Anterior cingulate cortex (tissue), 58 donors: ENCODE data around the gene PRKCSH.
"Not testable (repeated sequence)": the region's sequence is repeated elsewhere in the genome, so short reads cannot be mapped to it uniquely, and the experiment has no call there.

Experiments
- DNase-seq, 58 donors: peaks; one replicate each; lab custom pipeline; 2025; lab: John Stamatoyannopoulos, UW

The PRKCSH gene

DNA sequence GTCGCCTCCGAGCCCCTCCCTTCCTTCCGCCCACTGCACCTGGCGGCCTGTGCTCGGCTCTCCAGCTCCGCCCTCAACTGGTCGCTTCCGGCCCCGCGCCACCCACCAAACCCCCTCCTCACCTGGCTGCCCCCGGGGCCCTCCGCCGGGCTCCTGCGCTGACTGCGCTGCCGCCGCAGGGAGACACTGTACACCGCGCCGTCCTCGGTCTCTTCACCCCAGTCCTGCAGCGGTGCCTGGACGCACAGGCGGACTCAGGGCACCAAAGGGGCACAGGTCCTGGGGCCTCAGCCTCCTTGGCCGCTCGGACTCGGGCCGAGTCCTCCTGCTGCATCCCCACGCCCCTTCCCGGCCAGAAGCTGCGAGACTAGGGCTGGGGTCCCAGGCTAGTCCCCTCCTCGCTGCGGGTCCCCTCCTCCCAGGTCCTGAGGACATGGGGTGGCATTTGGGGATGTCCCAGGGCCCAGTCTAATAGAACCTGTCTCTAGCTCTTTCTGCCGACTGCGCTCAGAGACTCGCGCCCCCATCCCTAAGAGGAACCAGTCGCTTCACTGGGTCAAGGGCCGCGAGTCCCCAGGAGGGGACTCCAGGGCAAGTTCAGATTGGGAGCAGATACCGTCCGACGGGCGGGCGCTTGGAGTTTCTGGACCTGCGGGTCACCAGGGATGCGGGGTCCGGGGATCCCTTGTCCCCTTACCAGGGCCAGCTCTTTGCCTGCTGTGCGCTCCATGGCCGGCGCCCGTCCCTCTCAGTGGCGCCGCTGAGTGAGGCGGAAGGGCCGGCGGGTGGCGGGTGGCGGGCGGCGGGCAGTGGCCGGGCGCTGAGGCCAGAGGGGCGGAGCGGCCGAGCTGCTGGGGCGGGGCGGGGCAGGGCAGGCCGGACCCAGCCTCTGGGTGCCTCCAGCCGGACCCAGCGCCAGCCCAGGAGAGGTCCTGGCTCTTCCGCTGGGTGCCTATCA is 16.6 kb upstream of the PRKCSH start, which contains the start of gene RGL3:
Gene RGL3 (minus strand): TSS at position 766 of the 958 bp plus-strand sequence. CDS start 36 bp downstream, at position 730.
- peak in 9 of 58 donors; percentile 3 to 22 (median 12) for DNase-seq

DNA sequence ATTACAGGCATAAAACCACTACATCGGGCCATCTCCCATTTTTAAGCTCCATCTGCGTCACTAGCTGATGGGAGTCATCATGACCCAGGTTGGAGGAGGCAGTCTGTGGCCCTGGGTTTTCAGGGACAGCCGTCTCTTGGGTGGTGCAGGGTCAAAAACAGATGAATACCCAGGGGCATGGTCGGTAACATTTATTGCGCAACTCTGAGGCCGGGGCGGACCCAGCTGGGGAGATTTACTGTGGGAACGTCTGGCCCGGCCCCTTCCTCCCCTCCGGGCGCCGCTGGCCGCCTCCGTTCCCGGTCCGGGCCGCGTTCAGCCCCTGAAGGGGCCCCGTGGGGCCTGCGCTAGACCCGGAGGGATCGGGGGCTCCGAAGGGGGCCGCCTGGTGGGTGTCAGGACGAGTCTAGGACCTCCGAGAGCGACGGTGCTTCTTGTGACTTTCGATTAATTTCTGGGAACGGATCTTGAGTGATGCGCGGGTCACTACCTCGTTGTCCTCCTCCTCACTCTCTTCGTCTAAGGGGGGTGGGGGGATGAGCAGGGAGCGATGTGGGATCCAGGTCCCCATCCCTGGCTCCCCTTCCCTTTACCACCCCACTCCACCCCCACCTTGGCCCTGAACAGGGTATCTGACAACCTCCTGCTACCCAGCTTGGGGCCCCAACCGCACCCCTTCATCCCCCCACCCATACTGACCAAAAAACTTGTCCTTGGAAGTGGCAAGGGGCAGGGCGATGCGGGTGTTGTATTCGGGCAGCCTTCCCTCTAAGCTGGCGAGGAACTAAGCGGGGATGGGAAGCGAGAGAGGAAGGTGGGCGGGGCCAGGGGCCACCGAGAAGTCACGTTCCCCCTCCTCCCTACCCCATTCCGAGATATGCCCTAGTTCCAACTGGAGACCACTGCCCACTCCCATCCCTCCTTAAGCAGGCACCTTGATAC is 14.7 kb upstream of the PRKCSH start:
- peak in 5 of 58 donors; percentile 7 to 20 (median 15) for DNase-seq

DNA sequence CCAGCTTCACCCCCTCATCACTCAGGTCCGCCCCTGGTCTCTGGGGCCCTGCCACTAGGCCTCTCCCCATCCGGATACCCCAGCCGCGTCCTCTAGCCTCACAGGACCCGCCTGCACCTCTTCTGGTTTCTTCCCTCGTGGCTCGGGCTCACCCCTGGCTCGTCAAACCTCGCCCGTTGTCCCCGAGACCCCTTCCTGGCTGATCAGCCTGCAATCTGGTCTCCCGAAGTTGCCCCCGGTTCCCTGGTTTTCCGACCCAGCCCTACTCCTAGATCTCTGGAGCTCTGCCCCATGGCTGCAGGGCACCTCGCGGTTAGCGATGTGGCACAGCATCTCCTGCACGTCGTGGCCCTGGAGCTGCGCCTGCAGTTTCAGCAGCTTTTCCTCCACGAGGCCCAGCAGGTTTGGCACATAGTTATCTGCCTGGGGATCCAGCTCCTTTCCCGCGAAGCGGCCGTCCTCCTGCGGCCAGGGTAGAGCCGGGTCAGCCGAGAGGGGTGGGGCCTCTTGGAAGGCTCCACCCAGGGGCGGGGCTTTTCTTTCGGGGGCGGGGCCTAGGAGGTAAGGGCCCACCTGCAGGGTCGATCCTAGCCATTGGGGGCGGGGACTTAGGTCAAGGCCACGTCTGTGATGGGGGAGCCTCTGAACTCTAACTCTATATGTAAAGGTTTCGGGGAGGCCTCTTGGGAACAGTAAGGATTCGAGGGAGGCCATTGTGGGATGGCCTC is 13.9 kb upstream of the PRKCSH start:
- DNase-seq, result peak in 3 of 58 donors; percentile 14 to 39 (median 35)

DNA sequence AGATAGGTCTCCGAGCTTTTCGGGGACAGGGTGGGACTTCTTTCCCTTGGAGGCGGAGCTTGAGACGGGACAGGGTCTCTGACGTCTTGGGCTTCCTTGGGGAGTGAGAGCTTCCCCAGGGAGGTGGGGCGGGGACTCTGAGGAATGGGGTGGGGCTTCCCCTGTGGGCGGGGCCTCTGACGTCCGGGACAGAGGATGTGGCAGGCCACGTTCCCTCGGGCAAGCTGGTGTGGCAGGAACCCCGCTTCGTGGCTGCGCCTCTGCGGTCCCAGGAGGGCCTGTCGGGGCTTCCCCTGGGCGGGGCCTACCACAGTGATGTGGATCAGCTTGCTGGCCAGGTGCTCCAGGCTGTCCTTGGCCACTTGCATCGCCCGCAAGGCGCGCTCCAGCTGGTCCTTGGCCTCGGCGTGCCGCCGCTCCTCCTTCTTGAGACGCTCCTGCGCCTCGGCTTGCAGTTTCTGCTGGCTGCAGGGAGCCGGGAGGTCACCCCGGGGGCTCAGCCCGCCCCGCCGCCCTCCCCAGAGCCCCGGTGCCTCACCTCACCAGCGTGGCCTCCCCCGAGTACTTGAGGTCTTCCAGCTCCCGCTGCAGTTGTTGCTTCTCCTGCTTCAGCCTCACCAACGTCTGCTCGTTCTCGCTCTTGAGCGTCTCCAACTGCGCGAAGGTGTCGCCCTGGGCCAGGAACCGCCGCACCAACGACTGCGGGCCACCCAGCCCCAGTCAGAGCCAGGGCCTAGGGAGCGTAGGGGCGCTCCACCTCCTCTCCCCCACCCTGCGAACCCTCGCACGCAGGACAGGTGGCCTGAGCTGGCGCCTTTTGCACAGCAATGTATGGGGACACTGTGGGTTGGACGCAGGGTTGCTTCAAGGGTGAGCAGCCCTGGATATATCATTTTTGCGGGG is 13.0 kb upstream of the PRKCSH start:
- DNase-seq, result peak in 21 of 58 donors; percentile 6 to 42 (median 25)

DNA sequence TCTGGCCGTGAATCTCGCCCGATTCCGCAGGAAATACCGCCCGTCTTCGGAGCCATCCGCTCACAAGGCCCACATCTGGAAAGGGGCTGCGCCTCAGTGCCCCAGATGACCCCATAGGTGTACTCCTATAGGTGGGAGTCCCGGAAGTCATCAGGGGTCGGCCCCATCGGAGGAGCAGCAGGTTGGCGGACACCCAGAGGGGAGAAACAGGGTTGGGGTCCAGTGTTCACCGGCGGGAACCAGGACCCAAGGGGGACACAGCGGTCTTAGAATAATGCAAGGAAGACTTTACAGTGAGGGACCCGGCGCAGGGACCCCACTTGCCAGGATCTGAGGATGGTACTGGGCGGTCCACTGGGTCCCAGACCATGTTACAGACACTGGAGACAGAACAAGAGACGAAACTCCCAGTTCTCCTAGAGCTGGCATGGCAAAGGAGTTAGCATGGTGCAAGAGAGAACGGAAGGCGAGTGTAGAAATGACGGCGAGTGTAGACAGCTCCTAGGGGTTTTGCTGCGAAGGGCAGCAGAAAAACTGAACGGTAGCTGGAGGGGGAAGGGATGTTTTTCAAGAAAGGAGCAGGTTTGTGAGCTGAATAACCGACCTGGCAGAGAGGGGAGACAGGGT is 12.2 kb upstream of the PRKCSH start:
- no peak for DNase-seq

DNA sequence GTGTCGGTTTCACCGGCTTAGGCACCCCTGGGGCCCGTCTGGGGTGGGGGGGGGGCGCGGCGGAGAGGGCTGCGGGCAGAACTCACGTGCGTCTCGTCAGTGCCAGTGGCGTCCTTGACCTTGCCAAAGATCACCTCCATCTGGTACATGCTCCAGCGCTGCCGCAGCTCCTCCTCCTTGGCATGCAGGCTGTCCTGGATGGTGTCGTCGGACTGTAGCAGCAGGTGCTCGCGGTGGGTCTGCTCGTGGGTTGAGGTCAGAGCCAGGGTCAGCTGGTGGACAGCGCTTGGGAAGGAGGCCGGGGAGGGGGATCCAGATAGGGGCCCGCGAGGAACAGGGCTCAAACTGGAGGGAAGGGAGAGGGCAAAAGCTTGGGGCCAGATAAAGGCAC is 11.6 kb upstream of the PRKCSH start:
- DNase-seq, result no peak

DNA sequence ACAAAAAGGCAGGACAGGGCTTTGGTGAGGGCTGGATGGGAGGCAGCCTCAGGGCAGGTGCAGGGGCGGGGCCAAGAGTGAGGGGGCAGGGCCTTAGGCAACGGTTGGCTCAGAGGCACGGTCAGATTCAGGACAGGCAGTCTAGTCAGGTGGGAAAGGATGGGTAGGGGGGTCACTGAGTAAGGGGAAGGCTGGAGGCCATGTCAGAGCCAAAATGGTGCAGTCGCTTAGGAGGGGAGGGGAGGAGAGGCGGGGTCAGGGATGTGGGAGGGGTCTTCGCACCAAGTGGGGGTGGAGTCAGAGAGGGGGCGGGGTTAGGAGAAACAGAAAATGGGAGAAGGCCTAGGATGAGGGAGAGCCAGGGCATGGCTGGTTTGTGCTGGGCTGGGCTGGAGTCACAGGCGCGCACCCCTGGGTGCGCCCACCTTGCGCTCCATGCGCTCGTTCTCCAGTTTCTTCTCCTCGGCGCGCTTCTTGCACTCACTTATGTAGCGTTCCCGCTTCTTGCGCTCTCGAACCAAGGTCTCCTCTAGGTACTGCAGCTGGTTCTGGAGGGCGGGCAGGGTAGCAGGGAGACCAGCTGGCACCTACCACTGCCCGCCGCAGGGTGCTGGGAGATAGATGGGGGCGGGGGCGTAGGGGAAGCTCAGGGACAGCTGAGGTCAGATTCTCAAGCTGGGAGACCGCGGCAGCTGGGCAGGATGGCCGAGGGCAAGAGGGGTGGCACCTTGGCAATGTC is 9.5 kb upstream of the PRKCSH start:
- no peak for DNase-seq

DNA sequence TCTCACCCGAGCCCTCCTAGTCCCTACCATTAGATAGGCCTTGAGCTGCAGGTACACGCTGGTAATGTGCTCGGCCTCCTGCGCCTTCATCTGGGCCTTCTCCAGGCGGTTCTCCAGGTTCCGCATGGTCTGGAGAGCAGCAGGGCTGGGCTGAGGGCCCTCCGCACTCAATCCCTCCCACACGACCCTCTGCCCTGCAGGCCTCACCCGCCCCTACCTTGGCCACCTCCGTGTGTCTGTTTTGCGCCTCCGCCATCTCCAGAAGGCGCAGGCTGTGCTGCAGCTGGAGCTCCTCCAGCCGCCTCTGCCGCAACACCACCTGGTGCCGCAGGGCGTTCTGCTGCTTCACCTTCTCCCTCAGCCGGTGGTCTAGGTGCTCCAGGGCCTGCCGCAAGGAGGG is 8.8 kb upstream of the PRKCSH start:
- no peak for DNase-seq

DNA sequence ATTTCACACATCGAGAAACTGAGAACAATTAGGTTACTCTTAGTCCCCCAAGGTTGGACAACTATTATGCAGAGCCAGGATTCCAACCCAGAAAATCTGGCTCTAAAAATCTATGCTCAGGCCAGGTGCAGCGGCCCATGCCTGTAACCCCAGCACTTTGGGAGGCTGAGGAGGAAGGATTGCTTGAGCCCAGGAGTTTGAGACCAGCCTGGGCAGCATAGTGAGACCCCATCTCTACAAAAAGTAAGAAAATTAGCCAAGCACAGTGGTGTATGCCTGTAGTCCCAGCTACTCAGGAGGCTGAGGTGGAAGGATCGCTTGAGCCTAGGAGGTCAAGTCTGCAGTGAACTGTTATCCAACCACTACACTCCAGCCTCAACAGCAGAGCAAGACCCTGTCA is 1.9 kb upstream of the PRKCSH start:
- not testable (repeated sequence) for DNase-seq

DNA sequence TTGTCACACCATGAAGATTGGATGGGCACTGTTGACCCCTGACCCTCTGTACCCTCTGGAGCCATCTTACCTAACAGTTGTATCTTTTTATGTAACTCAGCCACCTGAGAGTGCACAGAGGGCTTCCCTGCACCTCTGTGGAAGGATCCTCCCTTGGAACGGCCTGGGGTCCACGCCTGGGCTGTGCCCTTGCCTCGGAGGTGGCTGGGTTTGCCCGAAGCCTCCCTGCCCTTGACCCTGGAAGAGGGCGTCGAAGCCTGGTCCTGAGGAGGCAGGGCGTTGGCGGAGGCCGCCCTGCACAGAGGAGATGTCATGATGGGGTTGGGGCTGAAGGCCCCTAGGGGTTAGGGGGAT is 755 bp upstream of the PRKCSH start:
- no peak for DNase-seq

DNA sequence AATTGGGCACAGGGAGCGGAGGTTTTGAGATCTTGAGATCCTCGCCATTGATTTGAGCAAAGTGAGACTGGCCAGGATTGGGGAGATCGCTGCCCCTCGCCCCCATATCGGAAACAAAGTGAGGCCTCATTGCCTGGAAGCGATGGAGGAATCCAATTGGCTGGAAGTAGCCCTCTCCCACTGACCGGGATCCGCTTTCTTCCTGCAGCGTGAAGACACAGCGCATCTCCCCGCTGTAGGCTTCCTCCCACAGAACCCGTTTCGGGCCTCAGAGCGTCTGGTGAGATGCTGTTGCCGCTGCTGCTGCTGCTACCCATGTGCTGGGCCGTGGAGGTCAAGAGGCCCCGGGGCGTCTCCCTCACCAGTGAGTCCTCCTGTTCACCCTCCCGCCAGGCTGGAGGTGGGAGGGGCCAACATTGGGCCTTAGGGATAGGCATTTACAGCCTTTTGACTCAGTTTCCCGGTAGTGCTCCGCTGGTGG is 438 bp downstream of the PRKCSH start:
- peak in 1 of 58 donors; percentile 63 for DNase-seq

DNA sequence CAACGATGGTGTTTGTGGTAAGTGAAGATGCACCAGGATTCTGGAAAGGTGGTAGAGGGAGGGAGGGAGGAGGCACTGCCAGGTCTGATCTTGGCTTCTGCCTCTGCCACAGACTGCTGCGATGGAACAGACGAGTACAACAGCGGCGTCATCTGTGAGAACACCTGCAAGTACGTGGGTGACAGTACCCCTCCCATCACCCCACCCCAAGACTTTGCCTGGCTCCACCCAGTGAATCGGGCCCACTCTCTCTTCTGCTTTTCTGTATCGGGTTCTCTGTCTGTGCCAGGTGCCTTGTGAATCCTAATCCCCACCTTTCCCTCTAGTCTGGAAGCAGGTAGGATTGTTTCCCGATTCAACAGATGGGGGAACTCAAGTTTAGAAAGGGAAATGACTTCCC is 2.5 kb downstream of the PRKCSH start:
- no peak for DNase-seq

DNA sequence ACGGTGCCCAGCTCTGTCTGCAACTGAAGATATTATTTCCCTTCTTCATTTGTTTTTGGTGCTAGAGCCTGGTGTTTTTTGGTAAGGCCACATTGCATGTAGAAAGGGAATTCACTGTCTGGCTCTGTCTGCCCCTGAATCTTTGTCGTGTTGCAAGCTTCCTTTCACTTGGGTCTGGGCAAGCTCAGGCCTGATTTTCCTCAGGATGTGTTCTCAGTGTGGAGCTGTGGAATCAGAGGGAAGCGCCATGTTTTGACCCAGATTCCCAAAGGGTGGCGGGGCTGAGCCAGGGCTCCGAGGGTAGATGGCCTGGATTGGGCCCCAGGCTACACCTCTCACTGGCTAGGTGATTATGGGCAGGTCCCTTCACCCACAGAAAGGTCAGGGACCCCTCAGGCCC is 8.6 kb downstream of the PRKCSH start:
- no peak for DNase-seq

DNA sequence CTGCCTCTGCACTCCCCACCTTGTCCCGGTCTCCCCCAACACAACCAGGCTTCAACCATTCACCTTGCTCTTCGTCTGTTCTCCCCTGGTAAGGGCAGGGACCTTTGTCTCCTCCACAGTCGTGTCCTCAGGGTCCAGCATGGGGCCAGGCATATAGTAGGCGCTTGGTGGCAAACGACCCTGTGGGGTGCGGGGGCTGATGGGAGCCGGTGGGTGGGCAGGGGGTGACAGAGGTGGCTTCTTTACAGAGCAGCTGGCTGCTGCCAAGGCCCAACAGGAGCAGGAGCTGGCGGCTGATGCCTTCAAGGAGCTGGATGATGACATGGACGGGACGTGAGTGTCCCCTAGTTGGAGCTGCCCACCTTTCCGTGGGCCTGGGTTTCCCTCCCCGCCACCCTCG is 9.7 kb downstream of the PRKCSH start:
- no peak for DNase-seq

DNA sequence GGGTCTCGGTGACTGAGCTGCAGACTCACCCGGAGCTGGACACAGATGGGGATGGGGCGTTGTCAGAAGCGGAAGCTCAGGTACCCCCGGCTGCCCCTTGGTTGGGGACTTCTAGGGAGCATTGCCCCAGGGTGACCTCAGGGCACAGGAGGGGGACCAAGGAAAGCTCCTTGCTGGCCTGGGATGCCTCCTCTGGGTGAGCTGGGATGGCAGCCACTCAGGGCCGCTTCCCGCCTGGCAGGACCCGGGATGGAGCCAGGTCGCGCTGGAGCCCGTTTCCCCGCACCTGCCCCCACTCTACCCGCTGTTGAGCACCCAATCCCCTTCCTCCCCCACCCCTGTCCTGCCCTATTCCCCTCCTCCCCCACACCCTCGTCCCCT is 10.8 kb downstream of the PRKCSH start:
- peak in 3 of 58 donors; percentile 13 to 62 (median 48) for DNase-seq

DNA sequence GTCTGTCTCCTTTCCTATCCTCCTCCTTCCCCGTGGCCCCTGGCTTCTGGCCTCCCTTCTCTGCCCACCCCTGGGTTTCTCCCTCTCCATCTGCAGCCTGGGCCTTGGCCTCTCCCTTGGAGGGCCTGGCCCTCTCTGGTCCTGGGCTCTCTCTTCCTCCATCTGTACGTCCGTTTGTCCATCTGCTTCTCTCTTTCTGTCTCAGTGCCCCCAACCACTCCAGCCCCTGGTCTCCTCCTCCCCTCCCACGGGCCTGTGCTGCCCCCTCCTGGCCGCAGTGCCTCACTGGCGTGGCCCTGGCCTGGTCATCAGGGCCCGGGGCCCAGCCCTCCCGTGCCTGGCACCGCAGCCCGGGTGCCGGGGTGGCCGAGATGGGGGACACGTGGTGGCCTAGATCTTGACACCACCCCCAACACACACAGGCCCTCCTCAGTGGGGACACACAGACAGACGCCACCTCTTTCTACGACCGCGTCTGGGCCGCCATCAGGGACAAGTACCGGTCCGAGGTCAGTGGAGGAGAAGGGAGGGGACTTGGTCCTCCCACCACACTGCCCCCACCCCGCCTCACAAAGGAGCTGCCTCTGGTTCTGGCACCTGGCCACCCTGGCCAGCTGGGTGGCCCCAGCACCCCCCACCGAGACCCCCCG is 11.3 kb downstream of the PRKCSH start:
- DNase-seq, result peak in 56 of 58 donors; percentile 12 to 93 (median 72)
